Esophagus muscularis mucosa (tissue), 3 donors: ENCODE results near the gene FHL2.

ENCODE experiments used
- POLR2A ChIP-seq: fragments of 450-650 bp; IDR thresholded peaks from one replicate; pipeline ENCODE4 v1.6.1; 2017; ENCODE audit warnings: antibody characterized with exemption, moderate library complexity, mild to moderate bottlenecking, low read depth
- POLR2AphosphoS5 ChIP-seq, 2 donors: sonication (generic); formaldehyde crosslinking; IDR thresholded peaks; one replicate each; pipeline ENCODE4 v1.6.1; 2017; ENCODE audit warnings: antibody characterized with exemption in 2 of 2
- TF ChIP-seq, protein P1 (sequence below), 3 experiments: fragments of 200-600 bp in 2 of 3; fragments of 450-650 bp in 1 of 3; sonication (generic) in 2 of 3; IDR thresholded peaks; one replicate each; pipeline ENCODE4 v1.5.1; 2017 to 2019; ENCODE audit warnings: antibody characterized with exemption in 3 of 3, mild to moderate bottlenecking in 2 of 3, moderate library complexity in 1 of 3

DNA sequence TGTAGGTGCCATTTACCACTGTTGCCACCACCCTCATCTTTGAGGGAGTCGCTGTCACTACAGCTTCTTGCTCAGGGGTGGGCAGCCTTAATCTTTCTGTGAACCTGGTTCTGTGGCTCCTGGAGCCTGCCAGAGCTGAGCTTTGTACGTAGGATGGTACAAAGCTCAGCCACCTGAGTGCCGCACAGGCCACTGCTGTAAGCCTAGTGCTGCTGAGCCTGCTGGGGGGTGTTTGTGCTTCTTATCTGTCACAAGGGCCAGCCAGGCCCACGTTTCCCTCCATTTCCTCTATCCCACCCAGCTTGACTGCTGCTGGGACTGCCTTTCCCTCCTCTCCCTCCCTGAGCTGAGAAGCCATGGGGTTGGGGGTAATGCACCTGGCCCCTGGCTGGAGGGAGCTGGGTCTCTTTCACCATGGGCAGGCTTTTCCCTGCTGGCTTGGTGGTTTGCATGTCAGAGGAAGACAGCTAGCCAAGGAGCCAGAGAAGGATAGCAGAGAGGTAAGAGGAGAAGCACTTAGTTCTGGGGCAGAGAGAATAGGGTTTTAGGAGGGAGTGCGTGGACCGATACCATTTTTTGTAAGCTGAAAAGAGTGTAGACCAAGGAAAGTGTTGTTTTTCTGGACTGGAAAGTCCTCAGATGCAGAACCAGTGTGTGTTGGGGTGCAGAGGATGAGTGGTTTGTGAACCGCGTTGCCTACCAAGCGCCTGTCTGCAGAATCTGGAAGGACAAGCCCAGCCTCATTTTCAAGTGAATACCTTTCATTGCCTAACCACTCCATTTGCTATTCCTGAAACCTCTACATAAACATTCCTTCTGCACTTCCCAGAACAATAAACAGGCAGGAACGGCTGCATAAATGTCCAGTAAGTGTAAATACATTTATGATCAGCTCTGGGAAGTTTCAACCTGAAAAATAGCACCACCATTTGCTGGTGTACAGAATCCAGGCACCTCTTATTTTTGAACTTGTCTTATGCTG lies 45.1 kb upstream of the FHL2 start:
- TF ChIP-seq, protein P1, sequence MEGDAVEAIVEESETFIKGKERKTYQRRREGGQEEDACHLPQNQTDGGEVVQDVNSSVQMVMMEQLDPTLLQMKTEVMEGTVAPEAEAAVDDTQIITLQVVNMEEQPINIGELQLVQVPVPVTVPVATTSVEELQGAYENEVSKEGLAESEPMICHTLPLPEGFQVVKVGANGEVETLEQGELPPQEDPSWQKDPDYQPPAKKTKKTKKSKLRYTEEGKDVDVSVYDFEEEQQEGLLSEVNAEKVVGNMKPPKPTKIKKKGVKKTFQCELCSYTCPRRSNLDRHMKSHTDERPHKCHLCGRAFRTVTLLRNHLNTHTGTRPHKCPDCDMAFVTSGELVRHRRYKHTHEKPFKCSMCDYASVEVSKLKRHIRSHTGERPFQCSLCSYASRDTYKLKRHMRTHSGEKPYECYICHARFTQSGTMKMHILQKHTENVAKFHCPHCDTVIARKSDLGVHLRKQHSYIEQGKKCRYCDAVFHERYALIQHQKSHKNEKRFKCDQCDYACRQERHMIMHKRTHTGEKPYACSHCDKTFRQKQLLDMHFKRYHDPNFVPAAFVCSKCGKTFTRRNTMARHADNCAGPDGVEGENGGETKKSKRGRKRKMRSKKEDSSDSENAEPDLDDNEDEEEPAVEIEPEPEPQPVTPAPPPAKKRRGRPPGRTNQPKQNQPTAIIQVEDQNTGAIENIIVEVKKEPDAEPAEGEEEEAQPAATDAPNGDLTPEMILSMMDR (IDR thresholded peaks at IDR 0.05): peak in 1 of 3 experiments; percentile 30
- no peak for TF ChIP-seq POLR2A
- no peak for TF ChIP-seq POLR2AphosphoS5 (IDR thresholded peaks at IDR 0.05)
